Adrenal gland (tissue), 5 donors: ENCODE data around the gene C6orf120.

Source experiments
- CTCF ChIP-seq, 6 experiments: fragments of 450-650 bp in 4 of 6; fragments of 200-600 bp in 2 of 6; sonication (generic) in 1 of 6; IDR thresholded peaks; 1 replicate in 5 of 6; 2 replicates in 1 of 6; pipeline versions ENCODE4 v1.5.1 to v1.8.0; 2016 to 2021; ENCODE audit warnings: antibody characterized with exemption in 6 of 6, mild to moderate bottlenecking in 2 of 6, moderate library complexity in 1 of 6
- POLR2A ChIP-seq, 2 donors: fragments of 450-650 bp; IDR thresholded peaks; one replicate each; pipeline ENCODE4 v1.6.1; 2017; ENCODE audit warnings: antibody characterized with exemption in 2 of 2, mild to moderate bottlenecking in 2 of 2, moderate library complexity in 1 of 2
- donor health status: DM: no; HTN: no; CAD: no.

GRCh38 chr6:169738204-169738975, 36.5 kb downstream of the C6orf120 start:
- no peak for TF ChIP-seq CTCF (IDR thresholded peaks at IDR 0.05)
- no peak for TF ChIP-seq POLR2A (IDR thresholded peaks at IDR 0.05)
